Measurements from ENCODE around the gene COBL.

COBL gene

DNA sequence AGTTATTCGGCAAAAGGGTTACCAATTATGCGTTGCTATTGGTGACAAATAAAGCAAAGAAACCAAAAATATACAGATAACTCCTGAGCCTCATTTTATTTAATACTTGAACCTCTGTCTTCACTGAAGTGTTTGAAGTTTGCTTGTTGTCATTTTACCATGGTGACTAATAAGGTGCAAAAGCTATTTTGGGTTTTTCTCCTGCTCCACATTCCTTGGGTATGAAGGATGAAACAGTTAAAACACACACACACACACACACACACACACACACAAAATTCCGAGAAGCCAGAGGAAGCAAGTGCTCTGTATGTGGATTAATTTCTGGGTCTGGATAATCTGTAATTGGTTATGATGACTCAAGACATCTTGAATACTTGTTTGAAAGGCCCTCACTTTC lies 246.5 kb downstream of the COBL start:
- TF ChIP-seq NFRKB (IDR thresholded peaks at IDR 0.05), result no peak
- DNase-seq (ENCODE audit: extremely low spot score), result no peak
- CTCF ChIA-PET, result interaction anchor here (1.1 kb wide), 1 partner anchor 22 kb away, joined by 3 read pairs; no protein-coding TSS in a partner anchor
- POLR2A ChIA-PET, result no interaction called here

DNA sequence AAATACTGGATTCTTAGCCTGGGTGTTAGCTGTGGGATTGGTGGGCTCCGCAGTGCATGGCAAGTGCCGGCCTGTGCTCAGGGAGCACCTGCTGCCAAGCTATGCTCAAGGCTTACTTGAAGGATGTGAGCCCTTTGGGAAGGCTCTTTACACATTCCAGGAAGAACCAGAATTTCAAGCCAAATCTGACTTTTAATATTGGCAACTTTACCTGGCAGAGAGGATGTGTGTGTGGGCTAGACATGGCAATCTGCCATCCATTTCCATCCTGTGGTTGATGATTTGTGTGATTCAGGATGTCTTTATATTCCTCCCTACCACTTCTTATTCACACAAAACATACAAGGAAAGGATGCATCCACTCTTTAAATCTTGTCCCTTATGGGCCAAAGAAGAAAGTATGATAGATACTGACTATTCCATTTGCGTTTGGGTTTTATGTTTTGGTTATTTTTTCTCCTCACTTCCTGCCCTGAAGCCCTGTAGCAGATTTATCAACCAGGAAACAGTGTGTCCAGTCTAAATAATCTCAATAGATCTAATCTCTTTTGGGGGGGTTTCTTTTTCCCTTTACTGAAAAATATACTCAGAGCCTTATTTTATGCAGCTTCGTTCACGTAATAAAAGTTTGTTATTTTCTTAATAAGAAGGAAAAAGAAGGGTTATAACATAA lies 247.1 kb downstream of the COBL start:
- no peak for TF ChIP-seq FOXK2 (IDR thresholded peaks at IDR 0.05)
- TF ChIP-seq FOXM1 (IDR thresholded peaks at IDR 0.05; ENCODE audit: borderline replicate concordance), result no peak
- no peak for TF ChIP-seq HDGF (IDR thresholded peaks at IDR 0.05; ENCODE audit: borderline replicate concordance)
- no peak for TF ChIP-seq ELF4 (IDR thresholded peaks at IDR 0.05)
- no peak for TF ChIP-seq NFRKB (IDR thresholded peaks at IDR 0.05)
- TF ChIP-seq LEF1 (IDR thresholded peaks at IDR 0.05; ENCODE audit: borderline replicate concordance), result no peak
- ChIA-PET CTCF (no interaction called here), POLR2A (no interaction called here)
- no peak for DNase-seq (ENCODE audit: extremely low spot score)

DNA sequence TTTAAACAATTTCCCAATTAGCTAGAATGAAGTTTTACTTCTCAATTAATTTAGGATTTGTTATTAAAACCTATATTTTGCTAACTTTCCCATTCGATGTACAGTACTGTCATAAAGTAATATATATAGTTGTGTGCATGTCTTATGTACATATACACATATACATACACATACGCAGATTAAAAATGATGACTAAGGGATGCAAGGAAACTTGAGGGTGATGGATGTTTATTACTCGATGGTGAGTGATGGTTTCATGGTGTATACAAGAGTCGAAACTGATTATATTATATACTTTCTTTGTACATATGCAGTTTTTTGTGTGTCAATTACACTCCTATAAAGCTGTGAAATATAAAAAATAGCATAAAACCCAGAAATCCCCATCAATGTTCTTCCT lies 248.2 kb downstream of the COBL start:
- ChIA-PET POLR2A (no interaction called here), CTCF (interaction anchor here (0.8 to 1.3 kb wide), 3 partner anchors 10 to 45 kb away, joined by 3 to 4 read pairs (median 3); no protein-coding TSS in a partner anchor)
- no peak for TF ChIP-seq ELF4 (IDR thresholded peaks at IDR 0.05)
- no peak for TF ChIP-seq L3MBTL2 (conservative IDR thresholded peaks at IDR 0.05)
- no peak for DNase-seq (ENCODE audit: extremely low spot score)

DNA sequence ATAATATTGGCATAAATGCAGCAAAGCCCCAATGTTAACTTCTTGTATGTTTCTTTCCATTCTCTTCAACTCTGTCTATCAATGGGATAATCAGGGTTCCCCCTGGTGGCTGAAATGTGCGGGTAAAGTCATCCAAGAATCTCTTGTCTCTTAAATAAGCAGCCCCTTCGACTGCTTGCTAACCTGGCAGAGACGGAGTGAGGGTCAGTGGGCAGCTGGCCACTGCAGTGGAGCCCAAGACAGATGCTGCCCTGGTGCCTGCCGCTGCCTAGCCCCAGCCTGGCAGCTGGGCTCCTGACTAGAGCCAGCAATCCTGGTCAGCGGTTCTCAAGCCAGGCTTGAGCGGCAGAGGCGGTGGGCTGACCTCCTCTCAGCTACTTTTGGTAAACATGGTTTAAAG lies 248.9 kb downstream of the COBL start:
- CTCF ChIA-PET, result interaction anchor here (0.8 to 1.3 kb wide), 3 partner anchors 10 to 44 kb away, joined by 3 to 4 read pairs (median 3); no protein-coding TSS in a partner anchor
- POLR2A ChIA-PET, result no interaction called here
- TF ChIP-seq SUZ12 (IDR thresholded peaks at IDR 0.05), result no peak
- no peak for TF ChIP-seq BHLHE40 (IDR thresholded peaks at IDR 0.05; ENCODE audit: borderline replicate concordance)
- TF ChIP-seq TARDBP (IDR thresholded peaks at IDR 0.05), result no peak
- TF ChIP-seq FOXM1 (IDR thresholded peaks at IDR 0.05; ENCODE audit: borderline replicate concordance), result no peak
- no peak for TF ChIP-seq LEF1 (IDR thresholded peaks at IDR 0.05; ENCODE audit: borderline replicate concordance)
- no peak for TF ChIP-seq FOXA1 (IDR thresholded peaks at IDR 0.05)
- no peak for TF ChIP-seq HDGF (IDR thresholded peaks at IDR 0.05; ENCODE audit: borderline replicate concordance)
- TF ChIP-seq CTBP1 (IDR thresholded peaks at IDR 0.05; ENCODE audit: borderline replicate concordance), result no peak
- no peak for TF ChIP-seq ZNF384 (IDR thresholded peaks at IDR 0.05)
- TF ChIP-seq, protein P1, sequence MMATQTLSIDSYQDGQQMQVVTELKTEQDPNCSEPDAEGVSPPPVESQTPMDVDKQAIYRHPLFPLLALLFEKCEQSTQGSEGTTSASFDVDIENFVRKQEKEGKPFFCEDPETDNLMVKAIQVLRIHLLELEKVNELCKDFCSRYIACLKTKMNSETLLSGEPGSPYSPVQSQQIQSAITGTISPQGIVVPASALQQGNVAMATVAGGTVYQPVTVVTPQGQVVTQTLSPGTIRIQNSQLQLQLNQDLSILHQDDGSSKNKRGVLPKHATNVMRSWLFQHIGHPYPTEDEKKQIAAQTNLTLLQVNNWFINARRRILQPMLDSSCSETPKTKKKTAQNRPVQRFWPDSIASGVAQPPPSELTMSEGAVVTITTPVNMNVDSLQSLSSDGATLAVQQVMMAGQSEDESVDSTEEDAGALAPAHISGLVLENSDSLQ (IDR thresholded peaks at IDR 0.05), result no peak
- TF ChIP-seq ARNT (IDR thresholded peaks at IDR 0.05), result no peak
- TF ChIP-seq ELF4 (IDR thresholded peaks at IDR 0.05), result no peak
- no peak for TF ChIP-seq FOXK2 (IDR thresholded peaks at IDR 0.05)
- no peak for TF ChIP-seq L3MBTL2 (conservative IDR thresholded peaks at IDR 0.05)
- TF ChIP-seq SP1 (IDR thresholded peaks at IDR 0.05), result no peak
- TF ChIP-seq NFRKB (IDR thresholded peaks at IDR 0.05), result no peak
- DNase-seq (ENCODE audit: extremely low spot score), result peak; percentile 51

DNA sequence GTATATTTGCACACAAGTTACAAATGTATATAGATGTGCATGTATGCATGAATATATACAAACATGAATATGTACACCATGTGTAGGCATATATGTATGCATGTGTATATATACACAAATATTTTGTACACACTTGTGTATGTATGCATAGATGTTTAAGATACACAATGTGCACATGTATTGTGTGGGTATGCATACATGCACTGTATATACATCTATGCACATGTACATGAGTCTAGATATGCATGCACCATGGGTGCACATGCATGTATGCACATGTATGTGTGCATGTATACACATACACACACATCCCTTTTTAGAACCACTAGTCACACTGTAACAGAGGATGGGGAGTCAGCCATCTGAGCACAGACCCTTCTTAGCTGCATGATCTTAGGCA lies 249.4 kb downstream of the COBL start:
- no peak for TF ChIP-seq HDGF (IDR thresholded peaks at IDR 0.05; ENCODE audit: borderline replicate concordance)
- no peak for TF ChIP-seq TARDBP (IDR thresholded peaks at IDR 0.05)
- no peak for TF ChIP-seq ZNF384 (IDR thresholded peaks at IDR 0.05)
- no peak for TF ChIP-seq ELF4 (IDR thresholded peaks at IDR 0.05)
- no peak for TF ChIP-seq ARNT (IDR thresholded peaks at IDR 0.05)
- TF ChIP-seq BHLHE40 (IDR thresholded peaks at IDR 0.05; ENCODE audit: borderline replicate concordance), result no peak
- TF ChIP-seq SP1 (IDR thresholded peaks at IDR 0.05), result no peak
- TF ChIP-seq FOXK2 (IDR thresholded peaks at IDR 0.05), result no peak
- DNase-seq (ENCODE audit: extremely low spot score), result no peak
- ChIA-PET CTCF (interaction anchor here (1.0 to 1.3 kb wide), 2 partner anchors 11 to 18 kb away, joined by 3 read pairs; no protein-coding TSS in a partner anchor), POLR2A (no interaction called here)

DNA sequence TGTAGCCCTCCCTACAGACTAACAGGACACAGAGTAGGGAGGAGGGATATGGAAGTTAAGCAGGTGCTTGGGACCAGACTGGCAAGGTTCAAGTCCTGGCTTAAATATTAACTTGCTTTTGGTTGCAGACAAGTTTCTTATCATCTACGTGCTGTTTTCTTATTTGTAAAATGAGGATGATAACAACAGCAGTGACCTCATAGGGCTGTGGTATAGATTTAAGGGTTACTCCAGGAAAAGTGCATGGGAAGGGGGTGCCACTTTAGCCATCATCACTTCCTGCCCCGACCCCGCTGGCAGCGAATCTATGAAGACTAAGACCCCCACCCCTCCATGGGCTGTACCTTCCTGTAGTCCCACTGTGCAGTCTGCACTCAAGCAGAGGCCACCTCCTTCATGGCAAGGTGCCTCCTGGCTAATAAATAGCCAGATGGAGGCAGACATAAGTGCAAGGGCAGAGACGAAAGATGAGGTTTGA lies 250.2 kb downstream of the COBL start:
- POLR2A ChIA-PET, result no interaction called here
- no peak for DNase-seq (ENCODE audit: extremely low spot score)
- CTCF ChIA-PET, result no interaction called here
- no peak for TF ChIP-seq HDGF (IDR thresholded peaks at IDR 0.05; ENCODE audit: borderline replicate concordance)

DNA sequence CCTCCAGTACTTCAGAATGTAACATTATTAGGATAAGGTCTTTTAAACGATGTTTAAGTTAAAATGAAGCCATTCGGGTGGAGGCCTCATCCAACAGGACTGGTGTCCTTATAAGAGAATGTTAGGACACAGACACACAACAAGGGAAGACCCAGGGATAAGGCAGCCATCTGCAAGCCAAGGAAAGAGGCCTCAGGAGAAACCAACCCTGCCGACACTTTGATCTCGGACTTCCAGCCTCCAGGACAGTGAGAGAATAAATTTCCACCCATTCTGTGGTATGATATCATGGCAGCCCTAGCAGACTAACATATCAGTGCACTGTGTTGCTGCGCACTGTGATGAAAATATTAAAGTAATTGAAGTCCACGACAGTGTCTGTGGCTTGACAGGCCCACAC lies 250.8 kb downstream of the COBL start:
- DNase-seq (ENCODE audit: extremely low spot score), result no peak
- CTCF ChIA-PET, result no interaction called here
- POLR2A ChIA-PET, result no interaction called here
- TF ChIP-seq FOXA1 (IDR thresholded peaks at IDR 0.05) (no peak), SP1 (IDR thresholded peaks at IDR 0.05) (no peak), LEF1 (IDR thresholded peaks at IDR 0.05; ENCODE audit: borderline replicate concordance) (no peak), BHLHE40 (IDR thresholded peaks at IDR 0.05; ENCODE audit: borderline replicate concordance) (no peak), NFRKB (IDR thresholded peaks at IDR 0.05) (no peak), CTBP1 (IDR thresholded peaks at IDR 0.05; ENCODE audit: borderline replicate concordance) (no peak), SUZ12 (IDR thresholded peaks at IDR 0.05) (no peak)
- TF ChIP-seq, protein P1 (IDR thresholded peaks at IDR 0.05), result no peak

DNA sequence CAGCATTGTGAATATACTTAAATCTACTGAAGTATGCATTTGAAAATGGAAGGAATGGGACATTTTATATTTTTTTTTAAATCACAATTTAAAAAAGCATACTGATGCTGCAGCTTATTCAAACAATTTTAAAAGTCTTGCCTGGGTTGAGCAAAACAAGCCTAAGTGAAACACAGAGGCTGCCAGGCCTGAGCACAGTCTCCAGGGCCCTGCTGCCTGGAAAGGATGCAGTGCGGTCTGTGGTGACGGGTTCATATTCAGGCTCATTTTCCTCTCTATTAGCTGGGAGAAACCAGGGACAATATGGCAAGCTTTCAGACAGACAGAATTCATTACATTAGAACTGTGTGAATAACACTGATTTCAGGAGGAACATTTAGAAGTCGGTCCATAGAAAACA lies 251.9 kb downstream of the COBL start:
- POLR2A ChIA-PET, result no interaction called here
- no peak for DNase-seq (ENCODE audit: extremely low spot score)
- CTCF ChIA-PET, result no interaction called here
- TF ChIP-seq, protein P1 (IDR thresholded peaks at IDR 0.05), result no peak
- TF ChIP-seq HDGF (IDR thresholded peaks at IDR 0.05; ENCODE audit: borderline replicate concordance) (no peak), BHLHE40 (IDR thresholded peaks at IDR 0.05; ENCODE audit: borderline replicate concordance) (no peak), SUZ12 (IDR thresholded peaks at IDR 0.05) (no peak), L3MBTL2 (conservative IDR thresholded peaks at IDR 0.05) (no peak)
